ENCODE results near the gene MTF2.

The MTF2 gene

DNA sequence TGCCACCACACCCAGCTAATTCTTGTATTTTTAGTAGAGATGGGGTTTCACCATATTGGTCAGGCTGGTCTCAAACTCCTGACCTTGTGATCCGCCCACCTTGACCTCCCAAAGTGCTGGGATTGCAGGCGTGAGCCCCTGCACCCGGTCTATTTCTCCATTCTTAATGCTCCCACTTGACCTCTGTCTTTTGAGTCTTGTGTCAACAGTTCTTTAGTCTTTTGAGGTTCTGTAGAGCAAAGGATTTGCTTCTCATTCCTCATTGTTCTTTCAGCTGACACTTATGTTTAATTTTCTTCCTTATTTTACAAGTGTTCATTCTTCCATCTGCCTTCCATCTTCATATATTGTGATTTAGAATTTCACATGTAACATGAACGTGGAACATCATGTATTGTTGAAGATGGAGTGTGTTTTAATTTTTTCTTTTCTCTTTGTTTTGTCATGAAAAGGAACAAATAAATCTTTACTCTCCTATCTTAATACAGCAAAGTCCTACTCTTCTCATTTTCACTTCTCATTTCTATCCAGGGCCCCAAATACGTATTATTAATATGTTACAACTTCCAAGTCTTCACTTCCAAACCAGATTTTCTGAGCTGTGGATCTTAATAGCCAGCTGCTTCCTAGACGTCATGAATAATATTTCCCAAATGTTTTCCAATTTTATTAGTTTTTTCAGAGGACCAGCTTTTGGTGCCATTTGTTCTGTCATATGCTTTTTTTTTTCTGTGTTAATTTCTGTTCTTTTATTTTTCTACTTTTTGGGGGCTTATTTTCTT is 16.9 kb downstream of the MTF2 start:
- TF ChIP-seq, protein P1, sequence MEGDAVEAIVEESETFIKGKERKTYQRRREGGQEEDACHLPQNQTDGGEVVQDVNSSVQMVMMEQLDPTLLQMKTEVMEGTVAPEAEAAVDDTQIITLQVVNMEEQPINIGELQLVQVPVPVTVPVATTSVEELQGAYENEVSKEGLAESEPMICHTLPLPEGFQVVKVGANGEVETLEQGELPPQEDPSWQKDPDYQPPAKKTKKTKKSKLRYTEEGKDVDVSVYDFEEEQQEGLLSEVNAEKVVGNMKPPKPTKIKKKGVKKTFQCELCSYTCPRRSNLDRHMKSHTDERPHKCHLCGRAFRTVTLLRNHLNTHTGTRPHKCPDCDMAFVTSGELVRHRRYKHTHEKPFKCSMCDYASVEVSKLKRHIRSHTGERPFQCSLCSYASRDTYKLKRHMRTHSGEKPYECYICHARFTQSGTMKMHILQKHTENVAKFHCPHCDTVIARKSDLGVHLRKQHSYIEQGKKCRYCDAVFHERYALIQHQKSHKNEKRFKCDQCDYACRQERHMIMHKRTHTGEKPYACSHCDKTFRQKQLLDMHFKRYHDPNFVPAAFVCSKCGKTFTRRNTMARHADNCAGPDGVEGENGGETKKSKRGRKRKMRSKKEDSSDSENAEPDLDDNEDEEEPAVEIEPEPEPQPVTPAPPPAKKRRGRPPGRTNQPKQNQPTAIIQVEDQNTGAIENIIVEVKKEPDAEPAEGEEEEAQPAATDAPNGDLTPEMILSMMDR (IDR thresholded peaks at IDR 0.05; ENCODE audit: borderline replicate concordance, control extremely low read depth, extremely low read depth, insufficient read depth, missing control alignments) = no peak
- in situ Hi-C loops (cut with MboI; ENCODE audit: low sequenced_read_pairs, unreplicated experiment) = no loop called here
- no peak for DNase-seq (ENCODE audit: low spot score)

DNA sequence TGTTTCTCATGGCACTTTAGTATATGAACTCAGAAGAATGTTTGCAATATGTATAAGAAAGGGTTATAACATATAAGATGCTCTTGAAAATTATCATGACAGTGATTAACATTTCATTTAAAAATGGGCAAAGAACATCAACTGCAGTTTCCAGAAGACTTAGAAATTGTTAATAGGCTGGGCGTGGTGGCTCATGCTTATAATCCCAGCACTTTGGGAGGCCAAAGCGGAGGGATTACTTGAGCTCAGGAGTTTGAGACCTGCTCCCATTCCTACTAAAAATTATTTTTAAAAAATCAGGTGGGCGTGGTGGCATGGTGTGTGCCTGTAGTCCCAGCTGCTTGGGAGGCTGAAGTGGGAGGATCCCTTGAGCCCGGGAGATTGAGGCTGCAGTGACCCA is 23.1 kb downstream of the MTF2 start:
- TF ChIP-seq, protein P1 (IDR thresholded peaks at IDR 0.05; ENCODE audit: borderline replicate concordance, control extremely low read depth, extremely low read depth, insufficient read depth, missing control alignments) = no peak
- in situ Hi-C loops (cut with MboI; ENCODE audit: low sequenced_read_pairs, unreplicated experiment) = no loop called here
- DNase-seq (ENCODE audit: low spot score) = no peak

DNA sequence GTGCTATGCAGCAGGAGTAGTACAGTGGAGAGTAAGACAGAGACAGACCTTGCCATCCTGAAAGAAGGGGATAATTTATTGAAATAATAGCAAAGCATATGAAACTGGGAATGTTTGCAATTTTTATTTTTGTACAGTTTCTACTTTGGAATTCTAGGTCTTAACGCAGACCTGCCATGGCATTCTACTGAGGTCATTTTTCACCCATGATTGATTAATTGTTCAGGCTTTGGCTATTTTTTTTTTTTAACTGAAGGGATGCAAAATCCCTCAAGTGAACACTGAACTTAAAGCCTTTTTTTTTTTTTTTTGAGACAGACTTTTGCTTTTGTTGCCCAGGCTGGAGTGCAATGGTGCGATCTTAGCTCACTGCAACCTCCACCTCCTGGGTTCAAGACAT is 27.1 kb downstream of the MTF2 start:
- TF ChIP-seq, protein P1 (IDR thresholded peaks at IDR 0.05; ENCODE audit: borderline replicate concordance, control extremely low read depth, extremely low read depth, insufficient read depth, missing control alignments) = no peak
- no peak for DNase-seq (ENCODE audit: low spot score)
- in situ Hi-C loops (cut with MboI; ENCODE audit: low sequenced_read_pairs, unreplicated experiment) = no loop called here

DNA sequence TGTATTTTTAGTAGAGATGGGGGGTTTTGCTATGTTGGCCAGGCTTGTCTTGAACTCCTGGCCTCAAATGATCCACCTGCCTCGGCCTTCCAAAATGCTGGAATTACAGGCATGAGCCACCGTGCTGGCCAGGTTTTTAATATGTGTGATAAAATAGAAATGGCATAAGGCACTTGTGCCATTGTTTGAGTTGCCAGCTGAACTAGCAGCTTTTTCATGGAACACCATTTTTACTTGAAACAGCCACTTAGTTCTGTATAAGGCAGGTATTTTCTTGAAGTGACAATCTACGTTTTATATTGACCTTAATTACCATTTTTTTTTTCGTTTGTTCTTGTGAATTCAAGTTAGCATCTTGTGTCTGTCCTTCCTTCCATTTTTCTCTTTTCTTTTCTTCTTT is 28.3 kb downstream of the MTF2 start:
- no peak for DNase-seq (ENCODE audit: low spot score)
- TF ChIP-seq, protein P1 (IDR thresholded peaks at IDR 0.05; ENCODE audit: borderline replicate concordance, control extremely low read depth, extremely low read depth, insufficient read depth, missing control alignments) = no peak
- in situ Hi-C loops (cut with MboI; ENCODE audit: low sequenced_read_pairs, unreplicated experiment) = no loop called here

DNA sequence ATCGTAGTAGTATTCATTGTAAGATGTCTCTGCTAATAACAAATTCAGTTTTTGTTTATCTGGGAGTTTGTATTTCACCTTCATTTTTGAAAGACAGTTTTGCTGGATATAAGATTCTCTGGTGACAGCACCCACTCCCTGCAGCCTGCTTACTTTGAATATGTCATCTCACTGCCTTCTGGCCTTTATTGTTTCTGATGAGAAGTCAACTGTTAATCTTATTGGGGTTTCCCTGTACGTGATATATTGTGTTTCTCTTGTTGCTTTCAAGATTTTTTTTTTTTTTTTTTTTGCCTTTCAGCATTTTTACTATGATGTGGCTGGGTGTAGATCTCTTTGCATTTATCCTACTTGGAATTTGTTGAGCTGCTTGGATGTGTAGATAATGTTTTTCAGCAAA is 29.3 kb downstream of the MTF2 start:
- TF ChIP-seq, protein P1 (IDR thresholded peaks at IDR 0.05; ENCODE audit: borderline replicate concordance, control extremely low read depth, extremely low read depth, insufficient read depth, missing control alignments) = no peak
- no peak for DNase-seq (ENCODE audit: low spot score)
- in situ Hi-C loops (cut with MboI; ENCODE audit: low sequenced_read_pairs, unreplicated experiment) = no loop called here

DNA sequence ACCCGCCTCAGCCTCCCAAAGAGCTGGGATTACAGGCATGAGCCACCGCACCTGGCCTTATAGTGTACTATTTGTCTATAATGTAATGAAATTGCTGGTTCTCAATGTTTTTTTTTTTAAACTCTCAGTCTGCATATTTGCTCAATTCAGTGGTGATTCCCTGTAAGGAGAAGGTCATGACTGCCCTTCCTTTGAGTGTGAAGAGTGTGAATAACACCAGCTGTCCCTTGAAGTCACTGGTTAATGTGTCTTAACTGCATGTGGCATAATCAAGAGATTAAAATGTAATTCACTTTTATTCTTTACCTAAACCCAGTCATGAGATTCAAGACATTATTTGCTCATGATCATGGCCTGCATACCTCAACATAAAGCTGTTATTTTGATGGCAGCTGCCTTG is 30.5 kb downstream of the MTF2 start:
- in situ Hi-C loops (cut with MboI; ENCODE audit: low sequenced_read_pairs, unreplicated experiment) = no loop called here
- DNase-seq (ENCODE audit: low spot score) = no peak
- TF ChIP-seq, protein P1 (IDR thresholded peaks at IDR 0.05; ENCODE audit: borderline replicate concordance, control extremely low read depth, extremely low read depth, insufficient read depth, missing control alignments) = no peak

Data from GM13976 (cell line).